ENCODE results near the gene IFT52. TPM values are rescaled to one million over a fixed set of nuclear protein-coding genes. Genes with fewer than 3 reads are reported as not detected.
A peak's percentile ranks its signal among the peaks of the same experiment; 100 is the strongest.
"Not testable (repeated sequence)": the region's sequence is repeated elsewhere in the genome, so short reads cannot be mapped to it uniquely, and the experiment has no call there.

Gene IFT52
- total RNA-seq, 1 donor from 2014 or later = 22.6 TPM

DNA sequence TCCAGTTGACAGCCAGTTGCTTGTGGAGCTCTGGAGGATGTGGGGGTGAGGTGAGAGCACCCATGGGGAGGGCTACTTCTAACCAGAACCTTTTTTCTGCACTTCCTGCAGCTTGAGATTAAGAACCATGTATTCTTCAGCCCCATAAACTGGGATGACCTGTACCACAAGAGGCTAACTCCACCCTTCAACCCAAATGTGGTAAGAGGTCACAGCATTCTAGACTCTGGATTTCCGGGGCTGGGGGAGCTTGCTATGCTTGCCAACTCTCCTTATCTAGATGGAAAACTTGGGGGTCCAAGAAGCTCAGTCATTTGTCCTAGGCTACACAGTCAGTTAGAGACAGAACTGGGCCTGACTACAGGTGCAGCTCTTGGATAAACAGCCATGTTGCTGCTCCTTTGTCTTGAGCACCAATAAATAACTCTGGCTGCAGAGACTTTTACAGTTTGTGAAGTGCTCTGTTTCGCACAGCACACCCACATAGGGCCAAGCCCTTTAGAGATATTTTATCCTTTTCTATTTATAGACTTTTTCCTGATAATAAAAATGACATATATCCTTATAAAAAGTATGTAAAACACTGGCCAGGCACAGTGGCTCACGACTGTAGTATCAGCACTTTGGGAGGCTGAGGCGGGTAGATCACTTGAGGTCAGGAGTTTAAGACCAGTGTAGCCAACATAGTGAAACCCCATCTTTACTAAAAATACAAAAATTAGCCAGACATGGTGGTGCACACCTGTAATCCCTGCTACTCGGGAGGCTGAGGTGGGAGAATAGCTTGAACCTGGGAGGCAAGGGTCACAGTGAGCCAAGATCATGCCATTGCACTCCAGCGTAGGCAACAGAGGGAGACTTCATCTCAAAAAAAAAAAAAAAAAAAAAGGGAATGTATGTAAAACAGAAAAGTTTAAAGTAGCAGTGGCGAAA is 10.6 kb upstream of the IFT52 start:
- H3K36me3 ChIP-seq (ENCODE audit: control insufficient read depth, insufficient read depth, low read length) = no peaks in the 10 kb centered on the region
- no peaks in the 10 kb centered on the region for H3K27me3 ChIP-seq (ENCODE audit: control insufficient read depth, insufficient read depth, low read length)
- DNase-seq (ENCODE audit: low read depth) = no peak
- TF ChIP-seq, protein P1, sequence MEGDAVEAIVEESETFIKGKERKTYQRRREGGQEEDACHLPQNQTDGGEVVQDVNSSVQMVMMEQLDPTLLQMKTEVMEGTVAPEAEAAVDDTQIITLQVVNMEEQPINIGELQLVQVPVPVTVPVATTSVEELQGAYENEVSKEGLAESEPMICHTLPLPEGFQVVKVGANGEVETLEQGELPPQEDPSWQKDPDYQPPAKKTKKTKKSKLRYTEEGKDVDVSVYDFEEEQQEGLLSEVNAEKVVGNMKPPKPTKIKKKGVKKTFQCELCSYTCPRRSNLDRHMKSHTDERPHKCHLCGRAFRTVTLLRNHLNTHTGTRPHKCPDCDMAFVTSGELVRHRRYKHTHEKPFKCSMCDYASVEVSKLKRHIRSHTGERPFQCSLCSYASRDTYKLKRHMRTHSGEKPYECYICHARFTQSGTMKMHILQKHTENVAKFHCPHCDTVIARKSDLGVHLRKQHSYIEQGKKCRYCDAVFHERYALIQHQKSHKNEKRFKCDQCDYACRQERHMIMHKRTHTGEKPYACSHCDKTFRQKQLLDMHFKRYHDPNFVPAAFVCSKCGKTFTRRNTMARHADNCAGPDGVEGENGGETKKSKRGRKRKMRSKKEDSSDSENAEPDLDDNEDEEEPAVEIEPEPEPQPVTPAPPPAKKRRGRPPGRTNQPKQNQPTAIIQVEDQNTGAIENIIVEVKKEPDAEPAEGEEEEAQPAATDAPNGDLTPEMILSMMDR (IDR thresholded peaks at IDR 0.05; ENCODE audit: insufficient read depth, low read length, severe bottlenecking) = no peak
- FAIRE-seq = no peak
- no peak overlapping the region for H3K4me3 ChIP-seq (ENCODE audit: low read depth, low read length)

DNA sequence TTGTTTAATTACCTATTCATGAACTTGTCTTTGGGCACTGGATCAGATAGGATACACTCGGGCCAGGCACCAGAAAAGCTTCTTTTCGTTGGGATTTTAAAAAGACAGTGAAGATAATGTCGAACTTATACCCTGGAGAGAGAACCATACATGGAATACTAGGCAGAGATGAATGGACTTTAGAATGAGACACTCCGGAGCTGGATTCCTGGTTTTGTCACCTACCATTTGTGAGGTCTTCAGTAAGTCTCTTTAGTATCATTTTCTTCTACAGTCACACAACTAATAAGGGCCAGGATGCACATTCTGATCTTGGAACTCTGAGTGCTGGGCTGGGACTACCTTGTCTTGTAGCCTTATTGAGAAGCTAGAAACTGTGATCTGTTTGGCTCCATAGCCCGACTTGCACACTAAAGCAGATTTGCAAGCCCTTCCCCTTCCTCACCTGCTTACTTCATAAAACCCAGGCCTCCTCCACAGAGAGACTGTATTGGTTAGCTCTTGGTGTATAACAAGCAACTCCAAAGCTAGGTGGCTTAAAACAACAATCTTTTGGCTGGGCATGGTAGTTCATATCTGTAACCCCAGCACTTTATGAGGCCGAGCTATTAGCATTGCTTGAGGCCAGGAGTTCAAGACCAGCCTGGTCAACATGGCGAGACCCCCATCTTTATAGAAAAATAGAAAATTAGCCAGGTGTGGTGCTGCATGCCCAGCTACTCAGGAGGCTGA is 7.4 kb upstream of the IFT52 start:
- H3K27me3 ChIP-seq (ENCODE audit: control insufficient read depth, insufficient read depth, low read length) = no peaks in the 10 kb centered on the region
- TF ChIP-seq, protein P1 (IDR thresholded peaks at IDR 0.05; ENCODE audit: insufficient read depth, low read length, severe bottlenecking) = no peak
- no peak for DNase-seq (ENCODE audit: low read depth)
- no peak overlapping the region for H3K4me3 ChIP-seq (ENCODE audit: low read depth, low read length)
- no peaks in the 10 kb centered on the region for H3K36me3 ChIP-seq (ENCODE audit: control insufficient read depth, insufficient read depth, low read length)
- FAIRE-seq = no peak

DNA sequence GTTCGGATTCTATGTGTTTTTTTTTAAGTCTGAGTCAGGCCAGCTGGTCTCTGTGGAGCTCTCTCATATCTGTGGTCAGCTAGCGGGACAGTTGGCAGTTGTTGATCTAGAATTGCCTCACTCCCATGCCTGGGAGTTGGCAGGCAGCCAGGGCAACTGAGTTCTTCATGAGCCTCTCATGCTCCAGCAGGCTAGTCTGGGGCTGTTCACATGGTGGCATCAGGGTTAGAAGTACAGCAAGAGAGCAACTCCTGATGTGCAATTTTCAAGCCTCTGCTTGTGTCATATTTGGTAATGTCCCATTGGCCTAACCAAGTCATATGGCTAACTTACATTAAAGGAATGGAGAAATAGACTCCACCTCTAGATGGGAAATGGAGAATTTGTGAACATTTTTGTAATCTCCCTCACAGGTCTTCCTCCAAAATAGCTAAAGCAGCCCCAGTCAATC is 6.7 kb upstream of the IFT52 start:
- Histone ChIP-seq H3K36me3 (ENCODE audit: control insufficient read depth, insufficient read depth, low read length) (no peaks in the 10 kb centered on the region), H3K27me3 (ENCODE audit: control insufficient read depth, insufficient read depth, low read length) (no peaks in the 10 kb centered on the region), H3K4me3 (ENCODE audit: low read depth, low read length) (no peak overlapping the region)
- no peak for FAIRE-seq
- DNase-seq (ENCODE audit: low read depth) = peak; percentile 90
- TF ChIP-seq, protein P1 (IDR thresholded peaks at IDR 0.05; ENCODE audit: insufficient read depth, low read length, severe bottlenecking) = no peak

GRCh38 chr20:43584448-43585136 is 6.1 kb upstream of the IFT52 start:
- Histone ChIP-seq H3K27me3 (ENCODE audit: control insufficient read depth, insufficient read depth, low read length) (no peaks in the 10 kb centered on the region), H3K4me3 (ENCODE audit: low read depth, low read length) (no peak overlapping the region), H3K36me3 (ENCODE audit: control insufficient read depth, insufficient read depth, low read length) (no peaks in the 10 kb centered on the region)
- FAIRE-seq = no peak
- TF ChIP-seq, protein P1 (IDR thresholded peaks at IDR 0.05; ENCODE audit: insufficient read depth, low read length, severe bottlenecking) = no peak
- no peak for DNase-seq (ENCODE audit: low read depth)

DNA sequence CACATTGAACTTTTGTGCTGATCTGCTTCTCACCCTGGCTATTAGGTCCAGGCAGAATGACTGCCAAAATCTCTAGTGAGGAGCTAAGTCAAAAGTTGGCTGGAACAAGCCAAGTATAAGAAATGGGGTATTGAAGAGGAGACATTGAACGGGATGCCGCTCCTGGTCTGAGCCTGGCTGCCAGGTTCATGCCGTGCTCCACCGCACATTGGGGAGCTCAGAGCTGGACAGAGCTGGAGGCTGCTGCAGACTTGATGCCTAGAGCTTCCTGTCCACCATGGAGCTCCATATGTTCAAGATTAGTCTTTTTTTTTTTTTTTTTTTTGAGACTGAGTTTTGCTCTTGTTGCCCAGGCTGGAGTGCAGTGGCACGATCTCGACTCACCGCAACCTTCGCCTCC is 4.1 kb upstream of the IFT52 start:
- no peak for DNase-seq (ENCODE audit: low read depth)
- TF ChIP-seq, protein P1 (IDR thresholded peaks at IDR 0.05; ENCODE audit: insufficient read depth, low read length, severe bottlenecking) = no peak
- FAIRE-seq = no peak
- H3K4me3 ChIP-seq (ENCODE audit: low read depth, low read length) = no peak overlapping the region
- H3K36me3 ChIP-seq (ENCODE audit: control insufficient read depth, insufficient read depth, low read length) = no peaks in the 10 kb centered on the region
- no peaks in the 10 kb centered on the region for H3K27me3 ChIP-seq (ENCODE audit: control insufficient read depth, insufficient read depth, low read length)

GRCh38 chr20:43588526-43588925 is 2.2 kb upstream of the IFT52 start:
- not testable (repeated sequence) for H3K36me3 ChIP-seq (ENCODE audit: control insufficient read depth, insufficient read depth, low read length); FAIRE-seq; H3K4me3 ChIP-seq (ENCODE audit: low read depth, low read length); H3K27me3 ChIP-seq (ENCODE audit: control insufficient read depth, insufficient read depth, low read length); DNase-seq (ENCODE audit: low read depth)
